K562 (cell line): Measurements from ENCODE around the gene USP48. TPM values are rescaled to one million over a fixed set of nuclear protein-coding genes. Genes with fewer than 3 reads are reported as not detected.

ENCODE experiments used
- ATF7 ChIP-seq: fragments of 450-650 bp; IDR thresholded peaks from 2 replicates; pipeline ENCODE4 v1.7.1; 2014; ENCODE audit warnings: mild to moderate bottlenecking, moderate library complexity
- CEBPB ChIP-seq: fragments of 450-650 bp; IDR thresholded peaks from 2 replicates; pipeline ENCODE4 v1.6.1; 2016; ENCODE audit warnings: missing genetic modification characterization, missing compliant biosample characterization
- CXXC5 ChIP-seq: fragments of 250-450 bp; sonication (Bioruptor Pico); IDR thresholded peaks from 2 replicates; pipeline ENCODE4 v1.8.0; 2022; ENCODE audit warnings: inconsistent platforms, mild to moderate bottlenecking, moderate library complexity
- DACH1 ChIP-seq: fragments of 450-650 bp; IDR thresholded peaks from 2 replicates; pipeline ENCODE4 v1.6.1; 2018; ENCODE audit not compliant: partially characterized antibody
- DIDO1 ChIP-seq: fragments of 450-650 bp; IDR thresholded peaks from 2 replicates; pipeline ENCODE4 v1.6.1; 2016; ENCODE audit warnings: low read depth, missing biosample characterization, missing genetic modification characterization
- E2F8 ChIP-seq: fragments of 450-650 bp; IDR thresholded peaks from 2 replicates; pipeline ENCODE4 v1.7.1; 2018; ENCODE audit warnings: mild to moderate bottlenecking, low read depth; ENCODE audit not compliant: partially characterized antibody
- FOXP4 ChIP-seq: sonication (generic); formaldehyde crosslinking; IDR thresholded peaks from 2 replicates; pipeline ENCODE4 v1.8.0; 2022; ENCODE audit warnings: mild to moderate bottlenecking, missing genetic modification reagents, borderline replicate concordance
- HDAC8 ChIP-seq: fragments of 450-650 bp; IDR thresholded peaks from 2 replicates; pipeline ENCODE4 v1.6.1; 2016; ENCODE audit warnings: mild to moderate bottlenecking, missing genetic modification characterization, moderate library complexity, missing compliant biosample characterization
- KDM4B ChIP-seq, 2 experiments: fragments of 450-650 bp in 1 of 2; sonication (generic) in 1 of 2; IDR thresholded peaks; 2 replicates each; pipeline ENCODE4 v1.6.1; 2016 to 2017; ENCODE audit warnings: borderline replicate concordance in 2 of 2, antibody characterized with exemption in 1 of 2, low read depth in 1 of 2, mild to moderate bottlenecking in 1 of 2
- KLF6 ChIP-seq: fragments of 250-450 bp; sonication (Bioruptor Pico); IDR thresholded peaks from 2 replicates; pipeline ENCODE4 v1.4.0; 2020; ENCODE audit warnings: mild to moderate bottlenecking, moderate library complexity, borderline replicate concordance
- NUFIP1 ChIP-seq: fragments of 450-650 bp; IDR thresholded peaks from 2 replicates; pipeline ENCODE4 v1.6.1; 2018; ENCODE audit not compliant: partially characterized antibody
- PYGO2 ChIP-seq: fragments of 450-650 bp; IDR thresholded peaks from 2 replicates; pipeline ENCODE4 v1.6.1; 2016; ENCODE audit warnings: mild to moderate bottlenecking, missing genetic modification characterization, moderate library complexity, missing compliant biosample characterization
- STAG1 ChIP-seq: sonication (generic); formaldehyde crosslinking; IDR thresholded peaks from 2 replicates; pipeline ENCODE4 v1.5.0; 2020; ENCODE audit warnings: missing genetic modification reagents, borderline replicate concordance
- ZFX ChIP-seq: sonication (generic); formaldehyde crosslinking; IDR thresholded peaks from 2 replicates; pipeline ENCODE4 v1.8.0; 2022; ENCODE audit warnings: mild to moderate bottlenecking, missing genetic modification reagents, moderate library complexity
- ZNF12 ChIP-seq: sonication (generic); formaldehyde crosslinking; IDR thresholded peaks from 2 replicates; pipeline ENCODE4 v1.4.0; 2020; ENCODE audit warnings: mild to moderate bottlenecking, missing genetic modification reagents
- ZNF280B ChIP-seq: fragments of 250-450 bp; sonication (Bioruptor Pico); IDR thresholded peaks from 2 replicates; pipeline ENCODE4 v1.5.1; 2021; ENCODE audit warnings: mild to moderate bottlenecking
- ZNF511 ChIP-seq: sonication (generic); formaldehyde crosslinking; IDR thresholded peaks from 2 replicates; pipeline ENCODE4 v1.8.0; 2022; ENCODE audit warnings: mild to moderate bottlenecking, missing genetic modification reagents
- ZNF717 ChIP-seq: fragments of 250-450 bp; sonication (Bioruptor Pico); IDR thresholded peaks from 2 replicates; pipeline ENCODE4 v1.5.0; 2021
- polyA plus RNA-seq, 8 experiments: library from polyadenylated mRNA; depleted of rRNA in 4 of 8; stranded (reverse) in 5 of 8; unstranded in 3 of 8; fragments of >200 nt; fragmentation: Nextera tagmentation in 2 of 8; fragmentation: Illumina TruSeq in 1 of 8; extraction: Ambion mirVana in 2 of 8; extraction: Trizol in 1 of 8; gene quantifications; 2 replicates each; pipeline versions ENCODE4 v1.2.1 to v1.2.3, GENCODE V29; 2011 to 2014; ENCODE audit warnings: inconsistent platforms in 1 of 8, missing spikeins in 1 of 8
- total RNA-seq, 7 experiments: library from RNA; depleted of rRNA in 6 of 7; stranded (reverse); fragments of >200 nt in 6 of 7; fragmentation: Illumina TruSeq in 2 of 7; extraction: Trizol in 2 of 7; gene quantifications; 2 replicates each; pipeline versions ENCODE4 v1.2.1 to v1.2.3, GENCODE V29; 2011 to 2021; ENCODE audit warnings: low replicate concordance in 1 of 7
- TF ChIP-seq, protein P1 (sequence below): fragments of 450-650 bp; conservative IDR thresholded peaks from 2 replicates; pipeline ENCODE4 v1.6.1; 2016; ENCODE audit warnings: missing genetic modification characterization, low read depth, mild to moderate bottlenecking, missing compliant biosample characterization, moderate library complexity

The USP48 gene
- total and polyA plus RNA-seq, 9 of the 15 experiments (the other 6 are each of a cell fraction or from before 2014, with no cell fraction given), result 23.3 to 123 (median 106) TPM

- no peak for TF ChIP-seq ZNF280B (CRISPR knock-in tag)
- peak; percentile 56 for TF ChIP-seq ZNF12
- no peak for TF ChIP-seq ZNF717 (CRISPR knock-in tag)
- TF ChIP-seq DIDO1 (tag), result no peak
- TF ChIP-seq DACH1, result peak; percentile 86
- TF ChIP-seq ZFX (CRISPR knock-in tag), result peak; percentile 62
- TF ChIP-seq ZNF511, result peak; percentile 100
- TF ChIP-seq CEBPB (tag), result peak; percentile 98
- peak; percentile 80 for TF ChIP-seq ATF7
- TF ChIP-seq CXXC5 (CRISPR knock-in tag), result peak; percentile 86
- TF ChIP-seq KDM4B (IDR thresholded peaks at IDR 0.05; ENCODE audit: borderline replicate concordance in 2 of 2, low read depth in 1 of 2), result peak in 1 of 2 experiments; percentile 91; a peak in 2 of 4 replicates
- peak; percentile 99 for TF ChIP-seq FOXP4 (CRISPR knock-in tag)
- no peak for TF ChIP-seq NUFIP1
- TF ChIP-seq STAG1 (CRISPR knock-in tag), result peak; percentile 83
- peak; percentile 31 for TF ChIP-seq E2F8
- no peak for TF ChIP-seq KLF6 (CRISPR knock-in tag)
- TF ChIP-seq PYGO2, result 0 out of 2 replicates have a peak, but pooled peaks have one; percentile 39
- TF ChIP-seq, protein P1, sequence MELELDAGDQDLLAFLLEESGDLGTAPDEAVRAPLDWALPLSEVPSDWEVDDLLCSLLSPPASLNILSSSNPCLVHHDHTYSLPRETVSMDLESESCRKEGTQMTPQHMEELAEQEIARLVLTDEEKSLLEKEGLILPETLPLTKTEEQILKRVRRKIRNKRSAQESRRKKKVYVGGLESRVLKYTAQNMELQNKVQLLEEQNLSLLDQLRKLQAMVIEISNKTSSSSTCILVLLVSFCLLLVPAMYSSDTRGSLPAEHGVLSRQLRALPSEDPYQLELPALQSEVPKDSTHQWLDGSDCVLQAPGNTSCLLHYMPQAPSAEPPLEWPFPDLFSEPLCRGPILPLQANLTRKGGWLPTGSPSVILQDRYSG, result peak; percentile 76
- TF ChIP-seq HDAC8, result peak; percentile 59
Measured at GRCh38 chr1:21647431-21648351, 135.3 kb downstream of the USP48 start (continued).
